Kidney (tissue), 14 donors: ENCODE data around the gene TRAF1. TPM values are rescaled to one million over a fixed set of nuclear protein-coding genes. Genes with fewer than 3 reads are reported as not detected.
A peak's percentile ranks its signal among the peaks of the same experiment; 100 is the strongest.

ENCODE experiments used
- DNase-seq, 5 donors: peaks; one replicate each; pipeline ENCODE4 v3.0.0-alpha.2; 2013 to 2020
- FAIRE-seq: peaks from 2 replicates; lab custom pipeline; 2012; peaks lifted over from hg19 to GRCh38; lab: Jason Lieb, UNC
- H3K27ac ChIP-seq, 2 donors: one replicate each; pipeline ENCODE4 v1.7.0; 2013; ENCODE audit warnings: low read depth in 2 of 2, low read length in 2 of 2, inconsistent platforms in 1 of 2
- H3K27me3 ChIP-seq: one replicate; pipeline ENCODE4 v1.7.1; 2013; ENCODE audit warnings: low read length, inconsistent platforms; ENCODE audit not compliant: control insufficient read depth, insufficient read depth
- H3K36me3 ChIP-seq, 3 donors: one replicate each; pipeline versions ENCODE4 v1.7.0 to v1.7.1; 2013; ENCODE audit warnings: low read length in 3 of 3, control low read depth in 1 of 3, inconsistent platforms in 1 of 3; ENCODE audit not compliant: insufficient read depth in 3 of 3, control insufficient read depth in 2 of 3
- H3K4me1 ChIP-seq, 3 donors: one replicate each; pipeline versions ENCODE4 v1.7.0 to v1.7.1; 2013; ENCODE audit warnings: low read length in 3 of 3, inconsistent platforms in 1 of 3, low read depth in 1 of 3; ENCODE audit not compliant: control insufficient read depth in 2 of 3, insufficient read depth in 2 of 3
- H3K4me3 ChIP-seq, 3 donors: one replicate each; pipeline versions ENCODE4 v1.7.0 to v1.8.1; 2013; ENCODE audit warnings: low read length in 3 of 3, control low read depth in 1 of 3, inconsistent platforms in 1 of 3
- H3K9ac ChIP-seq, 3 donors: one replicate each; pipeline versions ENCODE4 v1.7.0 to v1.7.1; 2013; ENCODE audit warnings: low read length in 3 of 3, control low read depth in 1 of 3, inconsistent platforms in 1 of 3
- H3K9me3 ChIP-seq, 3 donors: one replicate each; pipeline versions ENCODE4 v1.7.0 to v1.7.1; 2013; ENCODE audit warnings: low read length in 3 of 3, control low read depth in 1 of 3, inconsistent platforms in 1 of 3; ENCODE audit not compliant: control insufficient read depth in 2 of 3, insufficient read depth in 1 of 3
- CTCF ChIP-seq: IDR thresholded peaks from 3 replicates; pipeline ENCODE4 v1.5.1; 2012; ENCODE audit warnings: mild to moderate bottlenecking, moderate library complexity, borderline replicate concordance; ENCODE audit not compliant: insufficient read depth; ENCODE audit errors: extremely low read depth
- intact Hi-C: fragments of 100-400 bp; cut with DNase I; formaldehyde crosslinking; loops from one replicate; pipeline ENCODE4 v1.11.1; 2022
- polyA plus RNA-seq: library from polyadenylated mRNA; stranded (reverse); fragments of 350-450 nt; fragmentation: Illumina TruSeq; extraction: RNeasy Lipid Tissue Mini Kit (QIAGEN cat#74804); gene quantifications from one replicate; pipeline ENCODE4 v1.2.3, GENCODE V29; 2014; ENCODE audit warnings: low read depth, low replicate concordance; ENCODE audit not compliant: insufficient read depth
- total RNA-seq: library from RNA; stranded (reverse); fragmentation: NEBNext Ultra II Directional; extraction: Animal tissue kit (Norgen Biotek cat#: 25700); gene quantifications from one replicate; pipeline ENCODE4 v1.2.1, GENCODE V29; 2021
- donor health status: control.
- donor health status: control.
- donor health status: control.
- donor health status: control.
- donor health status: control.
- donor health status: DM: yes; HTN: yes; CAD: no.
- donor health status: Normal renal cell carcinoma (clear cell type).

TRAF1 gene
- total and polyA plus RNA-seq, 2 donors from 2014 or later = 3.1 to 10.9 TPM

GRCh38 chr9:120933310-120934055 is 6.9 kb upstream of the TRAF1 start:
- no peak for TF ChIP-seq CTCF
- H3K9me3 ChIP-seq = no peaks in the 10 kb centered on the region
- no peak for FAIRE-seq
- H3K4me3 ChIP-seq = no peak overlapping the region
- H3K27ac ChIP-seq = no peak overlapping the region
- intact Hi-C loops = no loop called here
- no peaks in the 10 kb centered on the region for H3K27me3 ChIP-seq
- H3K9ac ChIP-seq = no peak overlapping the region
- DNase-seq = no peak
- H3K4me1 ChIP-seq = peaks cover 0 to 25% (median 14%) of the 10 kb centered on the region in 3 donors
- no peaks in the 10 kb centered on the region for H3K36me3 ChIP-seq

GRCh38 chr9:120932086-120932823 is 5.7 kb upstream of the TRAF1 start:
- Histone ChIP-seq H3K9me3 (no peaks in the 10 kb centered on the region), H3K4me1 (peaks cover 0 to 29% (median 14%) of the 10 kb centered on the region in 3 donors), H3K27me3 (no peaks in the 10 kb centered on the region), H3K4me3 (no peak overlapping the region), H3K9ac (no peak overlapping the region), H3K36me3 (no peaks in the 10 kb centered on the region), H3K27ac (peak overlapping the region; percentile 35 to 44)
- no peak for FAIRE-seq
- TF ChIP-seq CTCF = no peak
- intact Hi-C loops = no loop called here
- DNase-seq = no peak

- Histone ChIP-seq H3K36me3 (no peaks in the 10 kb centered on the region), H3K4me1 (peaks cover 0 to 29% (median 14%) of the 10 kb centered on the region in 3 donors), H3K9ac (no peak overlapping the region), H3K9me3 (no peaks in the 10 kb centered on the region), H3K27ac (peak overlapping the region; percentile 44 to 66), H3K27me3 (no peaks in the 10 kb centered on the region), H3K4me3 (no peak overlapping the region)
- intact Hi-C loops = no loop called here
- no peak for FAIRE-seq
- no peak for TF ChIP-seq CTCF
- peak in 1 of 5 donors; percentile 44 for DNase-seq
These were observed 4.9 kb upstream of the TRAF1 start for GRCh38 chr9:120931231-120932085.
